ENCODE data around the gene MPLKIP. TPM values are rescaled to one million over a fixed set of nuclear protein-coding genes. Genes with fewer than 3 reads are reported as not detected.
A peak's percentile ranks its signal among the peaks of the same experiment; 100 is the strongest.
"Not testable (repeated sequence)": the region's sequence is repeated elsewhere in the genome, so short reads cannot be mapped to it uniquely, and the experiment has no call there.

Gene MPLKIP
- total RNA-seq, 6 experiments from 2014 or later: 35.9 to 39.6 (median 39.0) TPM

- peaks cover 16% of the 10 kb centered on the region for H3K4me1 Mint-ChIP-seq (ENCODE audit: low read depth)
These were observed 628 bp downstream of the MPLKIP start for GRCh38 chr7:40133561-40134427.

GRCh38 chr7:40122940-40123254 is 11.5 kb downstream of the MPLKIP start:
- Mint-ChIP-seq H3K4me3 (no peak overlapping the region), H3K9me3 (no peaks in the 10 kb centered on the region), H3K27ac (no peak overlapping the region), H3K36me3 (ENCODE audit: low read depth) (peaks cover 5% of the 10 kb centered on the region; the same call in 1 of the 2 replicates), H3K4me1 (ENCODE audit: low read depth) (no peaks in the 10 kb centered on the region), H3K27me3 (ENCODE audit: insufficient read depth) (no peaks in the 10 kb centered on the region)
- no peak for DNase-seq
- no peak for TF ChIP-seq CTCF (IDR thresholded peaks at IDR 0.05)

More at GRCh38 chr7:40133561-40134427, 628 bp downstream of the MPLKIP start:
- H3K27me3 Mint-ChIP-seq (ENCODE audit: insufficient read depth): no peaks in the 10 kb centered on the region
- H3K4me3 Mint-ChIP-seq: peak overlapping the region; percentile 98
- H3K36me3 Mint-ChIP-seq (ENCODE audit: low read depth): peaks cover 9% of the 10 kb centered on the region
- no peak for TF ChIP-seq CTCF (IDR thresholded peaks at IDR 0.05)
- H3K27ac Mint-ChIP-seq: peak overlapping the region; percentile 98
- no peaks in the 10 kb centered on the region for H3K9me3 Mint-ChIP-seq
- DNase-seq: peak; percentile 8

DNA sequence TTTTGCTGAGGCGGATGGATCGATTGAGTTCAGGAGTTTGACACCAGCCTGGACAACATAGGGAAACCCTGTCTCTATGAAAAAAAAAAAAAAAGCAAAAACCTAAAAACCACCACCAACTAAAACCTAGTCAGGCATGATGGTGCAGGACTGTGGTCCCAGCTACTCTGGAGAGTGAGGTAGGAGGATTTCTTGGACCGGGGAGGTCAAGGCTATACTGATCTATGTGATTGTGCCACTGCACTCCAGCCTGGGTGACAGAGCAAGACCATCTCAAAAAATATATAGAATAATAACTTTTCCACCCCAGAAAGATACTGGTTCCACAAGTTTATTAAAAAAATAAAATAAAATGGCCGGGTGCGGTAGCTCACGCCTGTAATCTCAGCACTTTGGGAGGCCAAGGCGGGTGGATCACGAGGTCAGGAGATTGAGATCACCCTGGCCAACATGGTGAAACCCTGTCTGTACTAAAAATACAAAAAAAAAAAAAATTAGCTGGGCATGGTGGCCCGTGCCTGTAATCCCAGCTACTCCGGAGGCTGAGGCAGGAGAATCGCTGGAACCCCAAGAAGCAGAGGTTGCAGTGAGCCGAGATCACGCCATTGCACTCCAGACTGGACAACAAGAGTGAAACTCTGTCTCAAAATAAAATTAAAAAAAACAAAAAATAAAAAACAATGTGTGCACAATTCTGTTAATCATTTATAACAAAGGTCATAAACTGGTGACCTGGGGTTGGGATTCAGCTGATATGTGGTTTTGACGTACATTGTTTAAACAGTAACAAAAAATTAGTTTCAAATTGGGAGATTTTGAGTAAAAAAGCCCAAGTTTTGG is 12.1 kb downstream of the MPLKIP start:
- H3K4me3 Mint-ChIP-seq; H3K9me3 Mint-ChIP-seq; H3K27me3 Mint-ChIP-seq (ENCODE audit: insufficient read depth); DNase-seq; H3K4me1 Mint-ChIP-seq (ENCODE audit: low read depth); H3K36me3 Mint-ChIP-seq (ENCODE audit: low read depth); H3K27ac Mint-ChIP-seq: not testable (repeated sequence)

DNA sequence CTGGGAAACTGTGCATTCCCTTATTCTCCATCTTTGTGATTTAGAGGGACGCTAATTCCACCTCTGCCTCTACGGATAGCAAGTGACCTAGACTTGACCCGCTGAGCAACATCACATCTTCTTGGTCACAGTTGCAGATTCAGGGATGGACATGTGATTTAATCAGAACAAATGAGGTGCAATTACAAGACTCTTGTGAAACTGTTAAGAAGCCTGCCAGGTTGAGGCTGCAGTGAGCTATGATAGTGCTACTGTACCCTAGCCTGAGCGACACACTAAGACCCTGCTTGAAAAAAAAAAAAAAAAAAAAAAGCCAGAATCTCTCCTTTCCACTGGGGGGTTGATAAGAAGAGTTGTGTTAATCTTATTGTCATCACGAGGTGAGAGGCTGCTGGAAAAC is 14.4 kb downstream of the MPLKIP start:
- TF ChIP-seq CTCF (IDR thresholded peaks at IDR 0.05): no peak
- H3K36me3 Mint-ChIP-seq (ENCODE audit: low read depth): peaks cover 13% of the 10 kb centered on the region; the same call in 1 of the 2 replicates
- H3K9me3 Mint-ChIP-seq: no peaks in the 10 kb centered on the region
- H3K27me3 Mint-ChIP-seq (ENCODE audit: insufficient read depth): no peaks in the 10 kb centered on the region
- 0 out of 2 replicates have a peak overlapping the region, but pooled peaks have one; percentile 11 for H3K27ac Mint-ChIP-seq
- no peak overlapping the region for H3K4me3 Mint-ChIP-seq
- DNase-seq: no peak
- H3K4me1 Mint-ChIP-seq (ENCODE audit: low read depth): peaks cover 5% of the 10 kb centered on the region; the same call in 1 of the 2 replicates

GRCh38 chr7:40118201-40118600 is 16.2 kb downstream of the MPLKIP start:
- not testable (repeated sequence) for H3K27me3 Mint-ChIP-seq (ENCODE audit: insufficient read depth); H3K27ac Mint-ChIP-seq; H3K4me1 Mint-ChIP-seq (ENCODE audit: low read depth); DNase-seq; H3K4me3 Mint-ChIP-seq; H3K9me3 Mint-ChIP-seq
- peaks cover 13% of the 10 kb centered on the region for H3K36me3 Mint-ChIP-seq (ENCODE audit: low read depth)

DNA sequence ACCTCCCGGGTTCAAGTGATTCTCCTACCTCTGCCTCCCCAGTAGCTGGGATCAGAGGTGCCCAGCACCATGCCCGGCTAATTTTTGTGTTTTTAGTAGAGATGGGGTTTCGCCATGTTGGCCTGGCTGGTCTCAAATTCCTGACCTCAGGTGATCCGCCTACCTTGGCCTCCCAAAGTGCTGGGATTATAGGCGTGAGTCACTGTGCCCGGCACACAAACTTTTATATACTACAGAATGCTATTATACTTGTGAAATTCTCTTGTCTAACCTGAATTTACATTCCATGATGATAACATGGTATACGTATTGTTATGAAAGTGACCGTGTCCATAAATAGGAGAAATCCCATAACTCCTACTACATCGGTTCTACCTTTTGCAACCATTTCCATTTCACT is 17.2 kb downstream of the MPLKIP start:
- peaks cover 20% of the 10 kb centered on the region for H3K36me3 Mint-ChIP-seq (ENCODE audit: low read depth)
- DNase-seq; H3K4me3 Mint-ChIP-seq; H3K9me3 Mint-ChIP-seq; H3K27ac Mint-ChIP-seq; H3K27me3 Mint-ChIP-seq (ENCODE audit: insufficient read depth); H3K4me1 Mint-ChIP-seq (ENCODE audit: low read depth): not testable (repeated sequence)

GRCh38 chr7:40115936-40116335 is 18.5 kb downstream of the MPLKIP start:
- Mint-ChIP-seq H3K27ac (no peak overlapping the region), H3K4me3 (no peak overlapping the region), H3K27me3 (ENCODE audit: insufficient read depth) (no peaks in the 10 kb centered on the region), H3K4me1 (ENCODE audit: low read depth) (peaks cover 5% of the 10 kb centered on the region; the same call in 1 of the 2 replicates), H3K9me3 (no peaks in the 10 kb centered on the region), H3K36me3 (ENCODE audit: low read depth) (peaks cover 20% of the 10 kb centered on the region)
- no peak for TF ChIP-seq CTCF (IDR thresholded peaks at IDR 0.05)
- no peak for DNase-seq
